ENCODE data around the gene AMER3. TPM values are rescaled to one million over a fixed set of nuclear protein-coding genes. Genes with fewer than 3 reads are reported as not detected.

AMER3 gene
- total RNA-seq, 1 donor from 2014 or later = not detected

Other genes starting within 250 kb of the AMER3 start
- gene POTEI, start 246.2 kb upstream of the AMER3 start, total RNA-seq = 0.07 TPM in 2 replicates
- gene CFC1B, start 234.3 kb upstream of the AMER3 start, total RNA-seq = not detected in 2 replicates
- not detected in 2 replicates for gene CFC1, start 156.0 kb upstream of the AMER3 start, total RNA-seq
- 0.04 and 0.07 TPM in 2 replicates for gene POTEJ, start 144.1 kb upstream of the AMER3 start, total RNA-seq
- gene GPR148, start 26.5 kb upstream of the AMER3 start, total RNA-seq = not detected in 2 replicates
- 0.14 TPM in 1 of 2 replicates, not detected in the other for gene ARHGEF4, start 81.4 kb downstream of the AMER3 start, total RNA-seq